ENCODE results near the gene INKA2. TPM values are rescaled to one million over a fixed set of nuclear protein-coding genes. Genes with fewer than 3 reads are reported as not detected.

INKA2 gene
- total RNA-seq, 1 experiment from 2014 or later, result 0.62 TPM

DNA sequence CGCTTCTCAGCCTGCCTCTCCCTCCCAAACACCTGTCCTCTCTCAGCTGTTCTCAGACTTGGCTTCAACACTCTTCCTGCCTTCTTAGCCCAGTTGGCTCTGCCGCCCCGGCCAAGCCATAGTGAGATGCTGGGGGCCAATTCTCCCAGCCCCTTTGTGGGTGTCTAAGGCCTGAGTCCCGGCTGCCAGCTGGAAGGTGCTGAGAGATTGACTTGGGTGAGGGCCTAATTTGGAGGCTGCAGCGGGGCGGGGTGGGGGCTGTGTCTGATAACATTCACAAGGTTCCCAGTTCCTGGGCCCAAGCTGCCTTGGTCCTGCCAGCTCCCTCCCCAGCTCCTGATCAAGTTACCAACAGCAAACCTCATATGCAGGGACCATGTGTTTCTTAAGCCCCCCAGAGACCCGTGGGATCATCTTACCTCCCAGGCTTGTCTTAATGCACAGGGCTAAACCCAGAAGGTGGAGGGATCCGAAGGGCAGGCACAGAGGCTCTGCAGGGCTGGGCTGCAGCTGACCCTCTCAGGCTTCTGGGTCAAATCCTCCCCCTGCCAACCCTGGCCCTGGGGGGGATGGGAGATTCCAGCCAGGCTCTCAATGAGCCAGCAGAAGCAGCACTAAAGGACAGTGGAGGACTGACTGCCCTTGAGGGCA, 9.8 kb downstream of the INKA2 start:
- Histone ChIP-seq H3K27ac (ENCODE audit: low read depth, low read length, poor library complexity, severe bottlenecking) (no peak overlapping the region), H3K4me3 (ENCODE audit: low read depth, low read length, poor library complexity, severe bottlenecking) (no peak overlapping the region), H3K36me3 (ENCODE audit: insufficient read depth, low read length, poor library complexity, severe bottlenecking) (no peaks in the 10 kb centered on the region), H3K4me1 (ENCODE audit: insufficient read depth, low read length, poor library complexity, severe bottlenecking) (peaks cover 18% of the 10 kb centered on the region), H3K27me3 (replicated peaks; ENCODE audit: insufficient read depth, low read depth, low read length, poor library complexity) (no peaks in the 10 kb centered on the region), H3K9me3 (ENCODE audit: low read depth, low read length, poor library complexity, severe bottlenecking) (no peaks in the 10 kb centered on the region)
- POLR2A ChIA-PET (ENCODE audit: low non-redundant PET), result no interaction called here
- no peak for DNase-seq (ENCODE audit: low spot score)
- intact Hi-C loops (cut with micrococcal nuclease; ENCODE audit: unreplicated experiment), result no loop called here
- no peak for TF ChIP-seq EZH2 (IDR thresholded peaks at IDR 0.05; ENCODE audit: borderline replicate concordance, low read depth, low read length, poor library complexity, severe bottlenecking)
- TF ChIP-seq, protein P1, sequence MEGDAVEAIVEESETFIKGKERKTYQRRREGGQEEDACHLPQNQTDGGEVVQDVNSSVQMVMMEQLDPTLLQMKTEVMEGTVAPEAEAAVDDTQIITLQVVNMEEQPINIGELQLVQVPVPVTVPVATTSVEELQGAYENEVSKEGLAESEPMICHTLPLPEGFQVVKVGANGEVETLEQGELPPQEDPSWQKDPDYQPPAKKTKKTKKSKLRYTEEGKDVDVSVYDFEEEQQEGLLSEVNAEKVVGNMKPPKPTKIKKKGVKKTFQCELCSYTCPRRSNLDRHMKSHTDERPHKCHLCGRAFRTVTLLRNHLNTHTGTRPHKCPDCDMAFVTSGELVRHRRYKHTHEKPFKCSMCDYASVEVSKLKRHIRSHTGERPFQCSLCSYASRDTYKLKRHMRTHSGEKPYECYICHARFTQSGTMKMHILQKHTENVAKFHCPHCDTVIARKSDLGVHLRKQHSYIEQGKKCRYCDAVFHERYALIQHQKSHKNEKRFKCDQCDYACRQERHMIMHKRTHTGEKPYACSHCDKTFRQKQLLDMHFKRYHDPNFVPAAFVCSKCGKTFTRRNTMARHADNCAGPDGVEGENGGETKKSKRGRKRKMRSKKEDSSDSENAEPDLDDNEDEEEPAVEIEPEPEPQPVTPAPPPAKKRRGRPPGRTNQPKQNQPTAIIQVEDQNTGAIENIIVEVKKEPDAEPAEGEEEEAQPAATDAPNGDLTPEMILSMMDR (conservative IDR thresholded peaks at IDR 0.05; ENCODE audit: low read depth, low read length), result no peak
- CTCF ChIA-PET, result no interaction called here
- BruUV-seq (replicated peaks), result no TSS peak

GRCh38 chr1:111727056-111727455, 12.1 kb downstream of the INKA2 start:
- no peaks in the 10 kb centered on the region for H3K9me3 ChIP-seq (ENCODE audit: low read depth, low read length, poor library complexity, severe bottlenecking)
- intact Hi-C loops (cut with micrococcal nuclease; ENCODE audit: unreplicated experiment), result no loop called here
- TF ChIP-seq, protein P1 (conservative IDR thresholded peaks at IDR 0.05; ENCODE audit: low read depth, low read length), result no peak
- TF ChIP-seq EZH2 (IDR thresholded peaks at IDR 0.05; ENCODE audit: borderline replicate concordance, low read depth, low read length, poor library complexity, severe bottlenecking), result no peak
- no TSS peak for BruUV-seq (replicated peaks)
- H3K27ac ChIP-seq (ENCODE audit: low read depth, low read length, poor library complexity, severe bottlenecking), result no peak overlapping the region
- H3K27me3 ChIP-seq (replicated peaks; ENCODE audit: insufficient read depth, low read depth, low read length, poor library complexity), result no peaks in the 10 kb centered on the region
- peaks cover 8% of the 10 kb centered on the region for H3K4me1 ChIP-seq (ENCODE audit: insufficient read depth, low read length, poor library complexity, severe bottlenecking)
- no peak for DNase-seq (ENCODE audit: low spot score)
- CTCF ChIA-PET, result no interaction called here
- no peaks in the 10 kb centered on the region for H3K36me3 ChIP-seq (ENCODE audit: insufficient read depth, low read length, poor library complexity, severe bottlenecking)
- POLR2A ChIA-PET (ENCODE audit: low non-redundant PET), result no interaction called here
- no peak overlapping the region for H3K4me3 ChIP-seq (ENCODE audit: low read depth, low read length, poor library complexity, severe bottlenecking)

DNA sequence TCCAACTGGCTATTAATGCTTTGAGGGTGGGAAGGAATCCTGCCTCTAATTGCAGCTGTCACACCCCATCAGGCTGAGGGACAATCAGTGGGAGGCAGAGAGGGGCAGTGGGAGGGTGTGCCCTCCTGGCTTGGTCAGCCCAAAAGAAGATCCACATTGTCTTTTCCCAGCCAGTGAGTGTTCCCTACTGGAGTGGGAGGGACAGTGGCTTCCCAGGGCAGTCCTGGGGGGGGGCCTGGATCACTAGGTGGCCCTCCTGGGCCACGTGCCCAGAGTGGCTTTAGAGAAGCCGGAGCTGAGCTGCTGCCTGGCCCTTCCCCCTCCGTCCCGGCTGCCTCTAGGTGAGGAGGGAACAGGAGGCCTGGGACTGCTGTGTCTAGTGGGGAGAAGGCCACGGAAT, 14.0 kb downstream of the INKA2 start:
- no peak for DNase-seq (ENCODE audit: low spot score)
- ChIA-PET CTCF (no interaction called here), POLR2A (ENCODE audit: low non-redundant PET) (no interaction called here)
- H3K9me3 ChIP-seq (ENCODE audit: low read depth, low read length, poor library complexity, severe bottlenecking), result no peaks in the 10 kb centered on the region
- H3K36me3 ChIP-seq (ENCODE audit: insufficient read depth, low read length, poor library complexity, severe bottlenecking), result no peaks in the 10 kb centered on the region
- no TSS peak for BruUV-seq (replicated peaks)
- H3K27ac ChIP-seq (ENCODE audit: low read depth, low read length, poor library complexity, severe bottlenecking), result no peak overlapping the region
- no peaks in the 10 kb centered on the region for H3K27me3 ChIP-seq (replicated peaks; ENCODE audit: insufficient read depth, low read depth, low read length, poor library complexity)
- TF ChIP-seq, protein P1 (conservative IDR thresholded peaks at IDR 0.05; ENCODE audit: low read depth, low read length), result no peak
- TF ChIP-seq EZH2 (IDR thresholded peaks at IDR 0.05; ENCODE audit: borderline replicate concordance, low read depth, low read length, poor library complexity, severe bottlenecking), result no peak
- no peak overlapping the region for H3K4me3 ChIP-seq (ENCODE audit: low read depth, low read length, poor library complexity, severe bottlenecking)
- peaks cover 8% of the 10 kb centered on the region for H3K4me1 ChIP-seq (ENCODE audit: insufficient read depth, low read length, poor library complexity, severe bottlenecking)
- intact Hi-C loops (cut with micrococcal nuclease; ENCODE audit: unreplicated experiment), result no loop called here

Data from A673 (cell line).